Measurements from ENCODE around the gene FOXN1. TPM values are rescaled to one million over a fixed set of nuclear protein-coding genes. Genes with fewer than 3 reads are reported as not detected.
"Not testable (repeated sequence)": the region's sequence is repeated elsewhere in the genome, so short reads cannot be mapped to it uniquely, and the experiment has no call there.

FOXN1 gene
- total RNA-seq, 1 experiment from 2014 or later: 0.48 TPM

GRCh38 chr17:28573966-28574480 is 67.9 kb downstream of the FOXN1 start:
- Mint-ChIP-seq H3K27me3 (ENCODE audit: insufficient read depth, unreplicated experiment) (no peaks in the 10 kb centered on the region), H3K36me3 (ENCODE audit: insufficient read depth, unreplicated experiment) (peaks cover 12% of the 10 kb centered on the region), H3K9me3 (ENCODE audit: unreplicated experiment) (no peaks in the 10 kb centered on the region), H3K27ac (ENCODE audit: unreplicated experiment) (no peak overlapping the region), H3K4me3 (ENCODE audit: unreplicated experiment) (no peak overlapping the region), H3K4me1 (ENCODE audit: low read depth, unreplicated experiment) (peaks cover 20% of the 10 kb centered on the region)
- H3K36me3 ChIP-seq (ENCODE audit: control insufficient read depth, insufficient read depth, low read length): peaks cover 1% of the 10 kb centered on the region; the same call in 1 of the 2 replicates
- POLR2A ChIA-PET: no interaction called here
- intact Hi-C loops (cut with micrococcal nuclease; ENCODE audit: unreplicated experiment): loop anchor here (10.0 kb wide), 1 partner anchor 239 kb away; the partner anchor contains the start of genes IFT20 and TNFAIP1
- TF ChIP-seq CTCF (IDR thresholded peaks at IDR 0.05; ENCODE audit: insufficient read depth in 1 of 2, low read depth in 1 of 2, low read length in 1 of 2, severe bottlenecking in 1 of 2, unreplicated experiment in 1 of 2): no peak
- no peaks in the 10 kb centered on the region for H3K9me3 ChIP-seq
- CTCF ChIA-PET: no interaction called here
- no peak for DNase-seq
- no peak overlapping the region for H3K4me3 ChIP-seq (ENCODE audit: low read depth, low read length)
- no TSS peak for BruUV-seq (replicated peaks)
- H3K27me3 ChIP-seq (replicated peaks; ENCODE audit: control insufficient read depth, insufficient read depth, low read length): no peaks in the 10 kb centered on the region
- H3K4me1 ChIP-seq: peaks cover 32% of the 10 kb centered on the region

- no peaks in the 10 kb centered on the region for H3K9me3 Mint-ChIP-seq (ENCODE audit: unreplicated experiment)
- ChIA-PET CTCF (no interaction called here), POLR2A (no interaction called here)
- Histone ChIP-seq H3K27me3 (replicated peaks; ENCODE audit: control insufficient read depth, insufficient read depth, low read length) (no peaks in the 10 kb centered on the region), H3K9me3 (no peaks in the 10 kb centered on the region), H3K4me3 (ENCODE audit: low read depth, low read length) (no peak overlapping the region), H3K36me3 (ENCODE audit: control insufficient read depth, insufficient read depth, low read length) (peaks cover 2% of the 10 kb centered on the region; the same call in 1 of the 2 replicates), H3K4me1 (peaks cover 32% of the 10 kb centered on the region)
- TF ChIP-seq CTCF (IDR thresholded peaks at IDR 0.05; ENCODE audit: insufficient read depth in 1 of 2, low read depth in 1 of 2, low read length in 1 of 2, severe bottlenecking in 1 of 2, unreplicated experiment in 1 of 2): peak in 1 of 2 experiments; percentile 23
- no peak overlapping the region for H3K4me3 Mint-ChIP-seq (ENCODE audit: unreplicated experiment)
- intact Hi-C loops (cut with micrococcal nuclease; ENCODE audit: unreplicated experiment): loop anchor here (10.0 kb wide), 1 partner anchor 240 kb away; the partner anchor contains the start of genes IFT20 and TNFAIP1
- peaks cover 12% of the 10 kb centered on the region for H3K36me3 Mint-ChIP-seq (ENCODE audit: insufficient read depth, unreplicated experiment)
- peaks cover 20% of the 10 kb centered on the region for H3K4me1 Mint-ChIP-seq (ENCODE audit: low read depth, unreplicated experiment)
- no peaks in the 10 kb centered on the region for H3K27me3 Mint-ChIP-seq (ENCODE audit: insufficient read depth, unreplicated experiment)
- BruUV-seq (replicated peaks): no TSS peak
- no peak for DNase-seq
- H3K27ac Mint-ChIP-seq (ENCODE audit: unreplicated experiment): no peak overlapping the region
Observed at GRCh38 chr17:28574526-28574925, 68.4 kb downstream of the FOXN1 start.

- peaks cover 25% of the 10 kb centered on the region for H3K4me1 ChIP-seq
- POLR2A ChIA-PET: no interaction called here
- H3K9me3 Mint-ChIP-seq (ENCODE audit: unreplicated experiment): no peaks in the 10 kb centered on the region
- no TSS peak for BruUV-seq (replicated peaks)
- DNase-seq: no peak
- no peak overlapping the region for H3K27ac Mint-ChIP-seq (ENCODE audit: unreplicated experiment)
- CTCF ChIA-PET: no interaction called here
- H3K36me3 ChIP-seq (ENCODE audit: control insufficient read depth, insufficient read depth, low read length): peaks cover 4% of the 10 kb centered on the region
- no peak overlapping the region for H3K4me3 Mint-ChIP-seq (ENCODE audit: unreplicated experiment)
- H3K36me3 Mint-ChIP-seq (ENCODE audit: insufficient read depth, unreplicated experiment): peaks cover 12% of the 10 kb centered on the region
- H3K4me1 Mint-ChIP-seq (ENCODE audit: low read depth, unreplicated experiment): peaks cover 20% of the 10 kb centered on the region
- H3K27me3 Mint-ChIP-seq (ENCODE audit: insufficient read depth, unreplicated experiment): no peaks in the 10 kb centered on the region
- no peaks in the 10 kb centered on the region for H3K9me3 ChIP-seq
- TF ChIP-seq CTCF (IDR thresholded peaks at IDR 0.05; ENCODE audit: insufficient read depth in 1 of 2, low read depth in 1 of 2, low read length in 1 of 2, severe bottlenecking in 1 of 2, unreplicated experiment in 1 of 2): no peak
- H3K27me3 ChIP-seq (replicated peaks; ENCODE audit: control insufficient read depth, insufficient read depth, low read length): no peaks in the 10 kb centered on the region
- no peak overlapping the region for H3K4me3 ChIP-seq (ENCODE audit: low read depth, low read length)
- intact Hi-C loops (cut with micrococcal nuclease; ENCODE audit: unreplicated experiment): loop anchor here (10.0 kb wide), 1 partner anchor 240 kb away; the partner anchor contains the start of genes IFT20 and TNFAIP1
Observed at GRCh38 chr17:28575126-28575795, 69.1 kb downstream of the FOXN1 start.

GRCh38 chr17:28576016-28576415 is 69.9 kb downstream of the FOXN1 start:
- POLR2A ChIA-PET; H3K36me3 Mint-ChIP-seq (ENCODE audit: insufficient read depth, unreplicated experiment); H3K27me3 Mint-ChIP-seq (ENCODE audit: insufficient read depth, unreplicated experiment); H3K27me3 ChIP-seq (replicated peaks; ENCODE audit: control insufficient read depth, insufficient read depth, low read length); H3K27ac Mint-ChIP-seq (ENCODE audit: unreplicated experiment); H3K9me3 ChIP-seq; H3K36me3 ChIP-seq (ENCODE audit: control insufficient read depth, insufficient read depth, low read length); H3K9me3 Mint-ChIP-seq (ENCODE audit: unreplicated experiment); DNase-seq; BruUV-seq (replicated peaks); CTCF ChIA-PET: not testable (repeated sequence)
- H3K4me3 ChIP-seq (ENCODE audit: low read depth, low read length): peak overlapping the region; percentile 19
- H3K4me1 ChIP-seq: peaks cover 24% of the 10 kb centered on the region
- intact Hi-C loops (cut with micrococcal nuclease; ENCODE audit: unreplicated experiment): loop anchor here (2.0 to 10.0 kb wide), 3 partner anchors 23 to 241 kb away; partner anchors contain the start of genes IFT20, SPAG5, TNFAIP1 and UNC119
- peaks cover 20% of the 10 kb centered on the region for H3K4me1 Mint-ChIP-seq (ENCODE audit: low read depth, unreplicated experiment)
- peak overlapping the region; percentile 61 for H3K4me3 Mint-ChIP-seq (ENCODE audit: unreplicated experiment)
